Vagina (tissue), 2 donors: ENCODE data around the gene PACRG.

Experiments
- CTCF ChIP-seq, 3 experiments: fragments of 450-650 bp in 2 of 3; fragments of 200-600 bp in 1 of 3; sonication (generic) in 1 of 3; IDR thresholded peaks; one replicate each; pipeline ENCODE4 v1.5.1; 2017 to 2019; ENCODE audit warnings: antibody characterized with exemption in 3 of 3, mild to moderate bottlenecking in 2 of 3, moderate library complexity in 2 of 3
- POLR2A ChIP-seq, 2 donors: fragments of 450-650 bp; IDR thresholded peaks; one replicate each; pipeline ENCODE4 v1.6.1; 2017; ENCODE audit warnings: antibody characterized with exemption in 2 of 2, mild to moderate bottlenecking in 2 of 2, moderate library complexity in 2 of 2
- POLR2AphosphoS5 ChIP-seq, 2 donors: sonication (generic); formaldehyde crosslinking; IDR thresholded peaks; one replicate each; pipeline ENCODE4 v1.9.0; 2017; ENCODE audit warnings: antibody characterized with exemption in 2 of 2, mild to moderate bottlenecking in 2 of 2, low read depth in 1 of 2; ENCODE audit not compliant: insufficient read depth in 1 of 2

GRCh38 chr6:163209005-163209404 is 481.2 kb downstream of the PACRG start:
- TF ChIP-seq CTCF (IDR thresholded peaks at IDR 0.05) = no peak
- TF ChIP-seq POLR2AphosphoS5 (IDR thresholded peaks at IDR 0.05; ENCODE audit: insufficient read depth in 1 of 2, low read depth in 1 of 2) = no peak
- TF ChIP-seq POLR2A (IDR thresholded peaks at IDR 0.05) = no peak
